ENCODE measurements around the gene KIFBP.
"Not testable (repeated sequence)": the region's sequence is repeated elsewhere in the genome, so short reads cannot be mapped to it uniquely, and the experiment has no call there.

The KIFBP gene

DNA sequence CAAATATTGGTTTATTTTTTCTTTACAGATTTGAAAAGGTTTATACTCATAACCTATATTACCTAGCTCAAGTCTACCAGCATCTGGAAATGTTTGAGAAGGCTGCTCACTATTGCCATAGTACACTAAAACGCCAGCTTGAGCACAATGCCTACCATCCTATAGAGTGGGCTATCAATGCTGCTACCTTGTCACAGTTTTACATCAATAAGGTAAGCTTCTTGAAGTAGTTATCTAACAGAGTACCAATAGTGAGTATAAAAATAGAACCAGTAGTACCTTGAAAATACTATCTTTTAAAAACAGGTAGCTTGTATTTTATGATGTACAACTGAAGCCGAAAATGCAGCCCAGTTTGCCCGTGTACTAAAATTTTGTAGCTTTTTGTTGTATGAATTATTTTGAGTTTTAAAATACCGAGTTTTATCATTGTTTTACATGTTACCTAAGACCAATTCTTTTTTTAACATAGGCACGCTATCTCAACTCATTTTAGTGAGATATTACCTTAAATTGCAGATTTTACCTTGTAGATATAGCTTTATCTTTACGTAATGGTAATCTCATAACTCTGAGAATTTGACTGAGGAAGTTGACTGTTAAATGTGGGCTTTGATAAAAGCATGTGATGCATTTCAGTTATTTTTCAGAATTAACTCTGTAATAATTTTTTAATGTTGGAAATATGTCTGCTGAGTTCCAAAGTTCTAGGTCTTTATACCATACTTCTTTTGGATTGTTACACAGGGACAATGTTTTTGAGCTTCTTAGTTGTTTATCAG is 17.3 kb downstream of the KIFBP start:
- DNase-seq = no peak

DNA sequence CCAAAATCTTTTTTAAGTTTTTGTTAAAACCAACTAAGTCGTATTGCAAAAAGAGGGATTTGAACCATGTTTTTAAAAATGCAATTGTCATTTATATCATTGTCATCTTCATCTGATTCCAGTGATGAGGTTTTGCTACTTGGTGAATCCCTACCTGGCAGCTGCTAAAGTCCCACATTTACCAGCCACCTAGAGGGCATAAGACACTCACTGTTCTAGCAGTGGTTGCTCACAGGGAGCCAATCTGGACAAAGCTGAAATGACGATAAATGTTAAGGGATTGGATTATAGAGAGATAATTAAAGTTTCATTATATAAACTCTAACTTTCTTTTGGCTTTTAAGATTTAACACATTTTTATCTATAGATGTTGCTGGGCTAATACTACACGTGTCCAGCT is 18.7 kb downstream of the KIFBP start:
- DNase-seq = no peak

DNA sequence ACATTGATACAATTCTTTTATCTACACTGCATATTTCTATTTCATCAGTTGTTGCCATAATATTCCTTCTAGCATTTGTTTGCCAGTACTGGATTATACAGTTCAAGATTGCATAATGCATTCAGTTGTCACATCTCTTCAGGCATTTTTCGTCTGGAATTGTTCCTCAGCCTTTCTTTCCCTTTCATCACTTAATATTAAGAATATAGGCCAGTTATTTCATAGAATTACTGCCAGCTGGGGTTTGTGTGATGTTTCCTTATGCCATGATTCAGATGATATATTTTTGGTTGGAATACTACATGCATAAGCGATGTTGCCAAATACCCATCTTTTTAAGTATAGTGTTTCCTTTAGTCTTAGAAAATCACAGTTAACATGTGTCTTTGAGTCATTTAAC is 20.8 kb downstream of the KIFBP start:
- DNase-seq = no peak

DNA sequence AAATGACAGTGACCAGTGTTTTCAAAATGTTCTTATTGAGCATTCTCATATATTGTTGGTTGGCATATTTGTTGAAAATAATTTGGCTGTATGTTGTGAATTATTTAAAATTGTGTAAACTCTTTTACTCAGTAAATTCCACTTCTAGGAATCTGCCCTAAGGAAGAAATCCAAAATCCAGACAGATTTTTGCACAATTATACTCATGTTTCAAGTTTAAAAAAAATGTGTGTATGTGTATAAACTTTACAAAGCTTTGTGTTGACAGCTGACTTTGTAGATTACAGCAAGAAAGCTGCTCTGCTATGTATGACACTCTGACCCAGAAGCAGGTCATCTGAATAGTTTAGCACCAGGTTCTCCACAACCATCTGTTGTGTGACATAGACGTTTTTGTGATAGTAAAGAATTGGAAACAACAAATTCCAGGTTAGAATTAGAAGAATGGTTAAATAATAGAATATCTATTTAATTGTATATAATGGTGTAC is 21.6 kb downstream of the KIFBP start:
- no peak for DNase-seq

DNA sequence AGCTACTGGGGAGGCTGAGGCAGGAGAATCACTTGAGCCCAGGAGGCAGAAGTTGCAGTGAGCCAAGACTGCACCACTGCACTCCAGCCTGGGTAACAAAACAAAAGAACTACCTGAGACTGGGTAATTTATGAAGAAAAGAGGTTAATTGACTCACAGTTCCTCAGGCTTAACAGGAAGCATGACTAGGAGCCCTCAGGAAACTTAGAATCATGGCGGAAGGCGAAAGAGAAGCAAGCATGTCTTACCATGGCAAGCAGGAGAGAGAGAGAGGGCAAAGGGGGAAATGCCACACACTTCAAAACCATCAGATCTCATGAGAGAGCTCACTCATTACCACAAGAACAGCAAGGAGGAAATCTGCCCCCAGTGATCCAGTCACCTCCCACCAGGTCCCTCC is 24.2 kb downstream of the KIFBP start:
- not testable (repeated sequence) for DNase-seq

DNA sequence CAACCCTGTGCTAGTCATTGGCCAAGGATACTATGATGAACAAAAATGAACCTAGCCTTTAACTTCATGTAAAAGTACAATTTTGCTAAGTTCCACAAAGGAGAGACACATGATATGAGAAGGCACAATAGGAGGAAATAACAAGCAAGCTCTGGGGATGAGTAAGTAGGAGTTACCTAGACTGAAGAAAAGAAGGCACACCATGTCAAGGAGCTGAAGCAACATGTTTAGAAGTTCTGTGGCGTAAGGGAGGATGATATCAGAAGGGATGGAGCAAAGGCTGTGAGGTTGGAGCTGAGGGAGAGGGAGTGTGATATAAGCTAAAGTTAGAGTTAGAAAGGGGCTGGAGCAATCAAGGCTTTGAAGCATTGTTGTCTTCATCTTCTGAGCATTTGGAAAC is 25.6 kb downstream of the KIFBP start:
- DNase-seq = no peak

DNA sequence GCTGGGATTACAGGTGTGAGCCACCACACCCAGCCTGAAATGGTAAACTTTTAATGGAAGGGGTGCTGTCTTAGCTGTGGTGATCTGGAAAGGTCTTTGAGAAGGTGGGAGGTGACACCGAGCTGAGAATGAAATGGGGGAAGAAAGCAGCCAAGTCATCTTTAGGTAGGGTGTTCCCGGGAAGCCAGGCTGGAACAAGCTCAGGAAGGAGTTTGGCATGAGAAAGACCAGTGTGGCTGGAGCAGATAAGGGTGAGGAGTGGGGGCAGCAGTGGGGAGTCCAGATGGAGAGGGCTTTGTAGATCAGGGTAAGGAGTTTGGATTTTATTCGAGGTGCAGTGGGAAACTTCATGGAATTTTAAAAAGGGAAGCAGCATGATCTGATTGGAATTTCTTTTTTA is 30.0 kb downstream of the KIFBP start:
- no peak for DNase-seq

DNA sequence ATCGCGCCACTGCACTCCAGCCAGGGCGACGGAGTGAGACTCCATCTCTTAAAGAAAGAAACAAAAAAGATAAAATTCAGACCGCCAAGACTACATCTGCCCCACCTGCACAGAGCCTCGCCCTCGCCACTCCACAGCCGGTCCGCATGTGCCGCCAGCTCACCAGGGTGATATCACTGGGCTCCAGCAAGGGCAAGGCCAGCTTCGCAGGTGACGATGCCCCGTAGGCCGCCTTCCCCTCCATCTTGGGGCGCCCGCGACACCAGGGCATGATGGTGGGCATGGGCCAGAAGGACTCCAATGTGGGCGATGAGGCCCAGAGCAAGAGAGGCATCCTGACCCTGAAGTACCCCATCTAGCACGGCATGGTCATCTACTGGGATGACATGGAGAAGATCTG is 34.0 kb downstream of the KIFBP start:
- DNase-seq = no peak

DNA sequence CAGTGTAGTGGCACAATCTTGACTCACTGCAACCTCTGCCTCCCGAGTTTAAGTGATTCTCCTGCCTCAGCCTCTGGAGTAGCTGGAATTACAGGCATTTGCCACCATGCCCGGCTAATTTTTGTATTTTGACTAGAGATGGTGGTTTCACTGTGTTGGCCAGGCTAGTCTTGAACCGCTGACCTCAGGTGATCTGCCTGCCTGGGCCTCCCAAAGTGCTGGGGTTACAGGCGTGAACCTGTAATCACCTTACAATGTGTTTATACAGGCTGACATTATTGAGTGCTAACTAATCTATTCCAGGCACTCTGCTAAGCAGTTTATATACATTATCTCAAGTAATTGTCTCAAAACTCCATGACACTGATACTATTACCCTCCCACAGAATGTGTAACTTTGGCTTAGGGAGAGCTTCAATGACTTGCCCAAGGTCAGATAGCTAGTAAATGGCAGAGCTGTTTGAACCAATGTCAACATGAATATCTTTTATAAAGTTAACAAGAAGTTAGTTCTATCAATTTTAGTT is 36.8 kb downstream of the KIFBP start:
- no peak for DNase-seq

DNA sequence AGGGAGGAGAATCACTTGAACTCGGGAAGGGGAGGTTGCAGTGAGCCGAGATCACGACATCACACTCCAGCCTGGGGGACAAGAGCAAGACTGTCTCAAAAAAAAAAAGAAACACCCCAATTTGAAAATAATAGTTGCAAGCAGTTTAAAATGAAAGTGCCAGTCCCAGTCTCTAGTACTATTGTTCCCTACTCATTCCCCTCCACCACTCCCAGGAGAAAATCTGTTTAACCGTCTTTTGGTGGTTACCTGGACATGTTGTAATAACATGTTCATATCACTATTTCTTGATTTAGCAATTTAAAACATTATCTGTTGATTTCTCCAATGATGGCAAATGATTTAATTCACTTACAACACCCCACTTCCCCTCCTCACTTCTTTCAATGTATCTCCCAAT is 44.7 kb downstream of the KIFBP start:
- DNase-seq = no peak

DNA sequence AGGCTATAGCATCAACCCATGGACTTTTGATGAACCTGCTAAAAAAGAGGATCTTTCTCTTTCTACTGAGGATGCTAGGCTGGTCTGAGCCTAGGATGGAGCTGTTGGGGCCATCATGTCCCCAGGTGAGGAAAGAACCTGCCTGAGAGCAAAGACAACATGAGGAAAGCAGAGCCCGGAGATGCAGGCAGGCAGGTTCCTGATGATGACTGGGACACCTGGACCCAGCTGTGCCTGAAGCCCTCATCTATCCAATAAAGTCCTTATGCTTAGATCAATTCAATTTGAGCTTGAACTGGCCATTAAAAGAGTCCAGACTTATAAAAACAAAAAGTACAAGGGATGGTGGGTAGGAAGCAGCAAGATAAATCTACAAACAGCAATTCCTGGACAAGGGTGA is 48.9 kb downstream of the KIFBP start:
- DNase-seq = no peak

DNA sequence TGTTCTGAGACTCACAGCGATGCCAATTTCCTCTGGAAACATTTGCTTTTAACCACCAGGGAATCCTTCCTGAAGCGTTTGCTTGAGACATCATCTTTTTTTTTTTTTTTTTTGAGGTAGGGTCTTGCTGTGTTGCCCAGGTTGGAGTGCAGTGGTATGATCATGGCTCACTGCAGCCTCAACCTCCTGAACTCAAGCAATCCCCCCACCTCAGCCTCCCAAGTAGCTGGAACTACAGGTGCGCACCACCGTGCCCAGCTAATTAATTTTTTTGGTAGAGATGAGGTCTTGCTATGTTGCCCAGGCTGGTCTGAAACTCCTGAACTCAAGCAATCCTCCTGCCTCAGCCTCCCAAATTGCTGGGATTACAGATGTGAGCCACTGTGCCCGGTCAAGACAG is 52.3 kb downstream of the KIFBP start:
- DNase-seq = not testable (repeated sequence)

DNA sequence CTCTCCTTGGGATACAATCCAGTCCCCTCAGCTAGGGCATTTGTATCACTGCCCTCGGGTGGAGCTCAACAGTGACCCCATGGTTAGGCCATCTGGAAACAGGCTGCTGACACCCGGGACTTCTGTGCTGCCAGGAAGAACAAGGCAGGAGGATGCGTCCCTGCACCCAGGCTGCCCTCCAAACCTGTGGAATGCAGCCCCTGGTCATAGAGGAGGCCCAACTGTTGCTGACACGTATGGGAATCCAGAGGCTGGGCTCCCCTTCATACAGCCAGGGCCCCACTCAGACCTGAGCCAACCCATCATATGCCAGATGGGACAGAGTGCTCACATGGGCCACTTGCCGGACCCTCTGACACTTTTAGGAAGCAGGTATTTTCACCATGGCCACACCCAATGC is 53.8 kb downstream of the KIFBP start:
- DNase-seq = no peak

DNA sequence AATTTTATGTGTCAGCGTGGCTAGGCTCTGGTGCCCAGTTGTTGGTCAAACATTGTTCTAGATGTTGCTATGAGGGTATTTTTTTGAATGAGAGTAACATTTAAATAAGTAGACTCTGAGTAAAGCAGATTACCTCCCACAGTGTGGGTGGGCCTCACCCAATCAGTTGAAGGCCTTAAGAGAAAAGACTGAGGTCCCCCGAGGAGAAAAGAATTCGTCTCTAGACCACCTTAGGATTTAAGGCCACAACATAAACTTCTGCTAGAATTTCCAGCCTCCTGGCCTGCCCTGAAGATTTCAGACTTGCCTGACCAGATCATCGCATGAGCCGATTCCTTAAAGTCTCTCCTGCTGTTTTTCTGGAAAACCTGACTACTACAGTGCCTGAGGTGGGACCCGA is 54.2 kb downstream of the KIFBP start:
- no peak for DNase-seq

DNA sequence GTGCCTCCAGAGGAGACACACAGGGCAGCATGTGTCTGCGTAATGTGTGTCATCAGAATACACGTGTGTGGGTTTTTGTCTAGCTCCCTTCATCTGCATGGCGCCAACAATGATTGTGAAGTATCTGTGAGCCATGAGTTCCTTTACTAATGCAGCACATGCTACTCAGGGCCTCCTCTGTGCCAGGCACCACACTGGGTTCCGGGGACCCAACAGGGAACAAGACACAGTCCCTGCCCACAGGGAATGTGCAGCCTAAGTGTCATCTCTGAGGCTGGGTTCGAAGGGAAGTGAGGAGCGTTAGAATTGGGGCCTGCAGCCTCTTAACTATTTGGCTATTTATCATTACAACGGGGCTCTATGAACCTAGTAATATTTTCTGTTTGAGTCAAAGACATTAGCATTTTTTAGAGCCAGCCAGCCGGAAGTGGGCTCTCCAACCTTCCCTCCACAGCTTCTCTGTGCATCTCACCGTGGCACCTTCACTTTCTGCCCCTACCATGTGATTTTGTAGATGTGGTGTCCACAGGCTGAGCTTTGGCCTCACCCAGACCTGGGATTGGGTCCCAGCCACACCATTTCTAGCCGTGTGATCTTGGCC is 55.4 kb downstream of the KIFBP start:
- DNase-seq = no peak

DNA sequence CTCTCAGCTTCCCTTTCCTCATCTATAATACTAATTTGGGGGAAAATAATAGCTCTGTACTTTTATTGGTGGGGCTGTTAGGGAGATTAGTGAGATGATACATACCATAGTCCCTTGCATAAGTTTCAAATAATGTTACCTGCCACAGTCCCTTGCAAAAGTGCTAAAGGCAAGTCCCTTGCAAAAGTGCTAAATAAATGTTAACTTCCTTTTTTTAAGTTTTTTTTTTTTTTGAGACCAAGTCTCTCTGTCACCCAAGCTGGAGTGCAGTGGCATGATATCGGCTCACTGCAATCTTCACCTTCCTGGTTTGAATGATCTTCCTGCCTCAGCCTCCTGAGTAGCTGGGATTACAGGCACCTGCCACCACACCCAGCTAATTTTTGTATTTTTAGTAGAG is 55.9 kb downstream of the KIFBP start:
- no peak for DNase-seq

DNA sequence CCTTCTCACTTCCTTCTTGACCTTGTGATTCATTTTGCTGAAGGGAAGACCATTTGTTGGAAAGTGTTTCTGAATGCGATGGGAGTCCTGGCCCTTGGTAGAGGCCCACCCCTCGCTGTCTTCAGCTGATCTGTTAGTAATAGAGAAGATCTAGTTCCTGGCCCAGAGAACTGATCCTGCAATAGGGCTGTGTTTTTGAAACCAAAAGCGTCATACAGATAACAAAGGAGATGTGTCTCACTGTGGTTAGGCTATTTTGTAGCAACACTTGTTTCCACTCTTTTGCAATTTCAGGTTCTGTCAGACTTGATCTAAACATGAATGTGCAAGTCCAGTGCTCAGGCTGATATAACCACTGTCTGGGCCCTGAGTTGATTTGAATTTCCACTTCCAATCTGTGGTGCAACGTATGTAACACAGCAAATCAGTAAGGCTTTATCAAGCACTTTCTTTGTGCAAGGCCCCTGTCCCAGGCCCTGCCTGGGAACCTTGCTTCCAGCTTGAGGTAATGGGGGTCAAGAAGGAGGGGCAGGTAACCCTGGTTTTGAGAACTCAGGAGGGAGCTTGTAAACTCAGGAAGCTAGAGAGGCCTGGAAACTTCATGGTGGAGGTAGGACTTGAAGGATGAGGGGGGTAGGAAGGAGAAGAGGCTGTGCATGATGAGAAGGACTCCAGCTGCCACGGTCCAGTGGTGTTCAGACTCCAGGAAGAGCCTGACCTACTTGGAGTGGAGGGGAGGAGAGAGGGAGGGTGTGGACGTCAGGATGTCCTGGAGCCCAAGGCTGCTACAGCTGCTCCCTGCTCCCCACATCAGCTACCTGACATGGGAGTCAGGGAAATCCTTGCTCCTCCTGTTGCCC is 57.1 kb downstream of the KIFBP start:
- peak in 3 of 6 experiments; percentile 28 to 64 (median 56) for DNase-seq

DNA sequence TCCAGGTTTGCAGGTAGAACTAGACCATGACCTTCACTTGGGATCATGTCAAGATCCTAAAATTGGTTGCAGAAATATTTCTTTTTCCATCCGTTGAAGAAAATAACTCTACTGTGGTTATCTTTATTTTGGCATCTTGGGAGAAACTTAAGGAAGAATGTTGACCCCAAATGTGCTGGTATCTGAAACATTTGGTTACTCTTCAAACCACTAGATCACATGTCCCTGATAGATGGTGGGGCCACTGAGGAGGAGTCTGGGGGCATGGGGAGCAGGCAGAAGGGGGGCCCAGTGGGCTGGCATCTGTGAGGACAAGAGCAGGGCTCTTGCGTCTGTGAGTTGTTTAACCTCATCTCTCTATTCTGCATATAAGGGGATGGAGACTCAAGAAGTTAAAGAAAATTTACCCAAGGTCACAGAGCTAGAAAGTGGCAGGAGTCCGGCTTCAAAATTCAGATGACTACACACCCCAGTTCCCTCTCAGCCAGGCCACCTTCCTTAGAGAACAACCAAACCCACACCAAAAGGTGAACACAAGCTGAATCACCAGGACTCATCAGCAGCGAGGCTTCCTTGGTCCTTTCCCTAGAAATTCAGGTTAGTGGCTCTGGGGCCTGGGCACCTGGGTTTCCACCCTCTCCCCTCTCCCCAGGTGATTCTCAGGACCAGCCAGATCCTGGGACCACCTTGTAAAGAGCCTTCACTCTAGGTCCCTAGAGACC is 58.7 kb downstream of the KIFBP start:
- DNase-seq = no peak

DNA sequence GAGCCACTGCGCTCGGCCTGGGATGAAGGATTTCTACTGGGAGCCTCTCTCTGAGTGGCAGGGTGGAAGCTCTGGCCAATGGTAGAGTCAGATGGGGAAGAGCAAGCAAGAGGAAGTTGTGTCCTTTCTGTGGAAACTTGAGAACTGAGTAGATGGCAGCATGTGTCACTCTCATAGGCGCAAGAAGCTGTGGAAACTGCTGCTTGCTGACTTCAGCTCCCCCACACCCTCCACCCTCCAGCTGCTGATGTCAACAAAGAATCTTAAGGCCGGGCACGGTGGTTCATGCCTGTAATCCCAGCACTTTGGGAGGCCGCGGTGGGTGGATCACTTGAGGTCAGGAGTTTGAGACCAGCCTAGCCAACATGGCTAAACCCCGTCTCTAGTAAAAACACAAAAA is 59.5 kb downstream of the KIFBP start:
- no peak for DNase-seq

DNA sequence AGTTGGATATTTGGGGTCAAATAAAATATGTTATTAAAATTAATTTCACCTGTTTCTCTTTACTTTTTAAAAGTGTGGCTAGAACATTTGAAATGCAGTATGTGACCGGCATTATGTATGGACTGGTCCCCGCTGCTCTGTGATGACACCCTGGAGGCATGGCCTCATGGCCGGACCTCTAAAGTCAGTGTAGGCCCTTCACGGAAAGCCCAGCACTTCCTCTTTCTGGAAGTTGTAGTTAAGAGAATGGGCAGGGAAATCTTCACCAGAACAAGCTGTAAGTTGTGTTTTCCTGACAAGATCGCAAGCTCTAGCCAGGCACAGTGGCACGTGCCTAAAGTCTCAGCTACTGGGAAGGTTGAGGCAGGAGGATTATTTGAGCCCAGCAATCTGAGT is 61.0 kb downstream of the KIFBP start:
- no peak for DNase-seq

DNA sequence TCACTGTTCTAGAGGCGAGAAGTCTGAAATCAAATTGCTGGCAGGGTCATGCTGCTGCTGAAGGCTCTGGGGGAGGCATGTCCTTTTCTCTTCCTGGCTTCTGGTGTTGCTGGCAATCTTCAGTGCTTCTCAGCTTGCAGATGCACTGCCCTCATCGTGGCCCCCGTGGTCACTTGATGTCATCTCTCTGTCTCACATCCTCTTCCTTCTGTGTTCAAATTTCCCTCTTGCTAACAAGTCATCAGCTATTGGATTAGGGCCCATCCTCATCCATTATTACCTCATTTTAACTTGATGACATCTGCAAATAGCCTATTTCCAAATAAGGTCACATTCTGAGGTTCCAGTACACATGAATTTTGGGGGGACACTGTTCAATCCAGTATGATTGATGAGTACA is 62.7 kb downstream of the KIFBP start:
- no peak for DNase-seq

DNA sequence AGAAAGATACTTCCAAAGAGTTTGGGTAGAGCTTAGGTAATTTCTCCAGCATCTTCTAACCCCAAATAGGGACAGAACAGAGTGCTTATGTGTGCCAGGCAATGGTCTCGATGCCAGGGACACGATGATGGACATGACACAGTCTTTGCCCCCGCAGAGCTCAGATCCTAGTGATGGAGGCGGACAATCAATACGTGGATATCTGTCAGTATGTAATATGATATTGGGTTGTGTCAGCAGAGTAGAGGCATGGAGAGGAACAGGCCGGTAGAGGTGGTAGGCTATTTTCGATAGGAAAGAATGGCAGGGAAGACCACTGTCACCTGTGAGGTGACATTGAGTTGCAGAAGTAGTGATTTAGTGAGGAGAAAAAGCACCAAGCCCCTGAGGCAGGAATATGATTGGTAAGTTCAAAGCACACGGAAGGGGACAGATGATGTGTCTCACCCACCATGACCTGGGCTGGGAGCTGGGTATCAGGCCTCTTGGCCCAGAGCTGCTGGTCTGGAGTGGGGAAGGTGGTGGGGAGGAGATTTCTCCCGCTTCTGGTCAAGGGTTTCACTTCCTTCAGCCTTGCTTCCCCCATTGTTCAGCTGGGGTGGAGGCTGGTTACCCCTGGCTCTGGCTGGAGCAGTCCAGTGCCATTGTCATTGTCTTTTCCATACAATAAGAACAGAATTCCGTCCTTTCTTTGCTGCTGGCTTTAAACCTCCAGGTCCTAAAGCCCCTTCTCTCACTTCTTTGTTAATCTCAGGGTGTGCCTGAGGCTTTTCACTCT is 63.3 kb downstream of the KIFBP start:
- DNase-seq = no peak

Data from stimulated activated naive CD4-positive, alpha-beta T cell (primary cell).